HCT116 (cell line): Measurements from ENCODE around the gene PIKFYVE. TPM values are rescaled to one million over a fixed set of nuclear protein-coding genes. Genes with fewer than 3 reads are reported as not detected.

Experiments used
- ATAC-seq: fragments of 200-7000 bp; cut with Tn5 transposase; 2 replicates; pipeline ENCODE4 v1.9.1; 2020; ENCODE audit warnings: mild to moderate bottlenecking, moderate library complexity
- BruUV-seq: library from RNA; stranded (reverse); fragments of 400-500 nt; replicated peaks from 2 replicates; lab custom pipeline; 2021; lab: Mats Ljungman, UMichigan
- CTCF ChIA-PET: fragments of 300-600 bp; sonication (Branson Sonifier 250); formaldehyde crosslinking; loops from one replicate; lab custom pipeline; 2021; ENCODE audit warnings: antibody characterized with exemption; lab: Charles Lee
- POLR2A ChIA-PET: fragments of 300-600, 350-600 bp; sonication (Branson Sonifier 250); formaldehyde crosslinking; loops from one replicate; lab custom pipeline; 2021; ENCODE audit warnings: antibody characterized with exemption; lab: Charles Lee
- RAD21 ChIA-PET, 2 experiments: fragments of 300-600 bp; sonication (Branson Sonifier 250); formaldehyde crosslinking; loops; one replicate each; lab custom pipeline; 2023; ENCODE audit warnings: low total read pairs in 2 of 2; ENCODE audit not compliant: uncharacterized antibody in 2 of 2, unreplicated experiment in 2 of 2, low non-redundant PET in 1 of 2; lab: Charles Lee
- DNase-seq: peaks from one replicate; pipeline ENCODE4 v3.0.0-alpha.2; 2010; ENCODE audit warnings: low read depth, low spot score
- H2AFZ ChIP-seq: fragments of 200-600 bp; shearing (Covaris generic), sonication (generic); 2 replicates; pipeline ENCODE4 v1.6.1; 2017; ENCODE audit warnings: low read depth, mixed run types, mixed read lengths, antibody characterized with exemption, low read length; ENCODE audit not compliant: poor library complexity, severe bottlenecking
- H3K27ac ChIP-seq: 2 replicates; pipeline ENCODE4 v1.5.1; 2012; ENCODE audit warnings: low read depth, low read length
- H3K27me3 ChIP-seq: fragments of 200-600 bp; sonication (generic); 2 replicates; pipeline ENCODE4 v1.6.1; 2016; ENCODE audit warnings: mixed run types, low read length, mixed read lengths; ENCODE audit not compliant: insufficient read depth
- H3K36me3 ChIP-seq, 2 experiments: fragments of 200-500 bp in 1 of 2; fragments of 200-600 bp in 1 of 2; sonication (Bioruptor generic) in 1 of 2; sonication (generic) in 1 of 2; 2 replicates each; pipeline versions ENCODE4 v1.5.1 to v1.6.1; 2014 to 2016; ENCODE audit warnings: low read length in 2 of 2, inconsistent platforms in 1 of 2, mixed read lengths in 1 of 2, mixed run types in 1 of 2; ENCODE audit not compliant: insufficient read depth in 2 of 2, control insufficient read depth in 1 of 2
- H3K4me1 ChIP-seq, 2 experiments: fragments of 200-600 bp in 1 of 2; sonication (generic) in 1 of 2; 2 replicates each; pipeline versions ENCODE4 v1.5.1 to v1.6.1; 2012 to 2017; ENCODE audit warnings: low read length in 2 of 2, inconsistent platforms in 1 of 2, mild to moderate bottlenecking in 1 of 2, mixed read lengths in 1 of 2, mixed run types in 1 of 2, moderate library complexity in 1 of 2; ENCODE audit not compliant: insufficient read depth in 2 of 2, control insufficient read depth in 1 of 2
- H3K4me2 ChIP-seq: fragments of 200-600 bp; sonication (generic); 2 replicates; pipeline ENCODE4 v1.6.1; 2017; ENCODE audit warnings: mixed run types, low read length, mixed read lengths
- H3K4me3 ChIP-seq, 2 experiments: fragments of 200-600 bp in 1 of 2; sonication (generic) in 1 of 2; replicated peaks in 1 of 2; 2 replicates each; pipeline ENCODE4 v1.5.1; 2011 to 2016; ENCODE audit warnings: low read length in 2 of 2, control low read depth in 1 of 2, low read depth in 1 of 2, mild to moderate bottlenecking in 1 of 2, mixed read lengths in 1 of 2, mixed run types in 1 of 2
- H3K79me2 ChIP-seq: fragments of 200-600 bp; sonication (generic); 2 replicates; pipeline ENCODE4 v1.6.1; 2017; ENCODE audit warnings: mild to moderate bottlenecking, mixed run types, low read length, moderate library complexity, mixed read lengths; ENCODE audit not compliant: insufficient read depth
- H3K9ac ChIP-seq: fragments of 200-600 bp; sonication (generic); 2 replicates; pipeline ENCODE4 v1.6.1; 2016; ENCODE audit warnings: low read length, mixed read lengths
- H3K9me2 ChIP-seq: fragments of 200-600 bp; sonication (generic), shearing (Covaris generic); 2 replicates; pipeline ENCODE4 v1.6.1; 2017; ENCODE audit warnings: mixed run types, mild to moderate bottlenecking, moderate library complexity; ENCODE audit not compliant: insufficient read depth
- H3K9me3 ChIP-seq, 2 experiments: fragments of 200-500 bp in 1 of 2; fragments of 200-600 bp in 1 of 2; sonication (Bioruptor generic) in 1 of 2; sonication (generic) in 1 of 2; 2 replicates each; pipeline ENCODE4 v1.6.1; 2014 to 2017; ENCODE audit warnings: low read length in 2 of 2, mixed read lengths in 2 of 2, inconsistent platforms in 1 of 2, low read depth in 1 of 2, mild to moderate bottlenecking in 1 of 2, mixed run types in 1 of 2, moderate library complexity in 1 of 2; ENCODE audit not compliant: control insufficient read depth in 1 of 2, insufficient read depth in 1 of 2
- H4K20me1 ChIP-seq: fragments of 200-600 bp; sonication (generic), shearing (Covaris generic); 2 replicates; pipeline ENCODE4 v1.6.1; 2017; ENCODE audit warnings: mixed run types, mild to moderate bottlenecking, moderate library complexity; ENCODE audit not compliant: insufficient read depth
- CBX3 ChIP-seq: IDR thresholded peaks from 2 replicates; pipeline ENCODE4 v1.6.1; 2012; ENCODE audit warnings: low read depth
- CEBPB ChIP-seq: IDR thresholded peaks from 2 replicates; pipeline ENCODE4 v1.6.1; 2012; ENCODE audit warnings: low read depth
- FOSL1 ChIP-seq: IDR thresholded peaks from 2 replicates; pipeline ENCODE4 v1.6.1; 2012; ENCODE audit warnings: low read depth
- TCF7L2 ChIP-seq: IDR thresholded peaks from 2 replicates; pipeline ENCODE4 v1.7.0; 2011; ENCODE audit warnings: borderline replicate concordance, inconsistent platforms; ENCODE audit not compliant: insufficient read depth, insufficient read length; ENCODE audit errors: extremely low read depth
- ZFX ChIP-seq: fragments of 450-650 bp; IDR thresholded peaks from 2 replicates; pipeline ENCODE4 v1.6.1; 2017
- intact Hi-C: fragments of 100-400 bp; cut with micrococcal nuclease; formaldehyde crosslinking; loops from 2 replicates; pipeline ENCODE4 v1.10.0; 2022
- total RNA-seq: library from RNA; stranded (reverse); gene quantifications from one replicate; pipeline ENCODE4 v1.2.1, GENCODE V29; 2021; ENCODE audit not compliant: unreplicated experiment
- TF ChIP-seq, protein P1 (sequence below): IDR thresholded peaks from 2 replicates; pipeline ENCODE4 v1.6.1; 2012
- TF ChIP-seq, protein P2 (sequence below), 3 experiments: fragments of 200-600 bp in 1 of 3; sonication (generic) in 1 of 3; IDR thresholded peaks in 2 of 3; conservative IDR thresholded peaks in 1 of 3; 2 replicates each; pipeline ENCODE4 v1.5.1; 2012 to 2017; ENCODE audit warnings: low read depth in 2 of 3, low read length in 2 of 3, antibody characterized with exemption in 1 of 3, borderline replicate concordance in 1 of 3, control low read depth in 1 of 3, mild to moderate bottlenecking in 1 of 3, mixed read lengths in 1 of 3, mixed run types in 1 of 3, moderate library complexity in 1 of 3; ENCODE audit not compliant: insufficient read depth in 1 of 3

Gene PIKFYVE
- total RNA-seq, 1 experiment from 2014 or later, result 21.8 TPM

- no peak overlapping the region for H2AFZ ChIP-seq
- H3K9me3 ChIP-seq, result no peaks in the 10 kb centered on the region
- intact Hi-C loops, result no loop called here
- no peak for TF ChIP-seq ZFX
- no peak for TF ChIP-seq CBX3
- TF ChIP-seq FOSL1, result no peak
- TF ChIP-seq TCF7L2, result no peak
- TF ChIP-seq, protein P1, sequence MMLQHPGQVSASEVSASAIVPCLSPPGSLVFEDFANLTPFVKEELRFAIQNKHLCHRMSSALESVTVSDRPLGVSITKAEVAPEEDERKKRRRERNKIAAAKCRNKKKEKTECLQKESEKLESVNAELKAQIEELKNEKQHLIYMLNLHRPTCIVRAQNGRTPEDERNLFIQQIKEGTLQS, result no peak
- no peak for TF ChIP-seq CEBPB
- TF ChIP-seq, protein P2, sequence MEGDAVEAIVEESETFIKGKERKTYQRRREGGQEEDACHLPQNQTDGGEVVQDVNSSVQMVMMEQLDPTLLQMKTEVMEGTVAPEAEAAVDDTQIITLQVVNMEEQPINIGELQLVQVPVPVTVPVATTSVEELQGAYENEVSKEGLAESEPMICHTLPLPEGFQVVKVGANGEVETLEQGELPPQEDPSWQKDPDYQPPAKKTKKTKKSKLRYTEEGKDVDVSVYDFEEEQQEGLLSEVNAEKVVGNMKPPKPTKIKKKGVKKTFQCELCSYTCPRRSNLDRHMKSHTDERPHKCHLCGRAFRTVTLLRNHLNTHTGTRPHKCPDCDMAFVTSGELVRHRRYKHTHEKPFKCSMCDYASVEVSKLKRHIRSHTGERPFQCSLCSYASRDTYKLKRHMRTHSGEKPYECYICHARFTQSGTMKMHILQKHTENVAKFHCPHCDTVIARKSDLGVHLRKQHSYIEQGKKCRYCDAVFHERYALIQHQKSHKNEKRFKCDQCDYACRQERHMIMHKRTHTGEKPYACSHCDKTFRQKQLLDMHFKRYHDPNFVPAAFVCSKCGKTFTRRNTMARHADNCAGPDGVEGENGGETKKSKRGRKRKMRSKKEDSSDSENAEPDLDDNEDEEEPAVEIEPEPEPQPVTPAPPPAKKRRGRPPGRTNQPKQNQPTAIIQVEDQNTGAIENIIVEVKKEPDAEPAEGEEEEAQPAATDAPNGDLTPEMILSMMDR (IDR thresholded peaks at IDR 0.05 in 2 of 3, conservative IDR thresholded peaks at IDR 0.05 in 1 of 3; ENCODE audit: borderline replicate concordance in 1 of 3, insufficient read depth in 1 of 3, low read depth in 2 of 3, low read length in 2 of 3), result no peak
- no peak overlapping the region for H3K4me3 ChIP-seq
- no peaks in the 10 kb centered on the region for H3K9me2 ChIP-seq
- ChIA-PET CTCF (no interaction called here), POLR2A (no interaction called here), RAD21 (no interaction called here)
- no peaks in the 10 kb centered on the region for H3K79me2 ChIP-seq
- no peaks in the 10 kb centered on the region for H3K4me1 ChIP-seq
- ATAC-seq, result no peak
- BruUV-seq, result no TSS peak
- H3K4me2 ChIP-seq, result no peak overlapping the region
- no peak overlapping the region for H3K9ac ChIP-seq
- peaks cover 11 to 29% of the 10 kb centered on the region in 2 experiments for H3K36me3 ChIP-seq
- no peaks in the 10 kb centered on the region for H3K27me3 ChIP-seq
- H3K27ac ChIP-seq, result no peak overlapping the region
- no peaks in the 10 kb centered on the region for H4K20me1 ChIP-seq
- no peak for DNase-seq
Observed at GRCh38 chr2:208352644-208353567, 86.9 kb downstream of the PIKFYVE start.
